A549 (cell line): ENCODE data around the gene METTL16. TPM values are rescaled to one million over a fixed set of nuclear protein-coding genes. Genes with fewer than 3 reads are reported as not detected.

Experiments used
- ATAC-seq, 2 experiments: fragments of 200-7000 bp in 1 of 2; fragments of >200 bp in 1 of 2; cut with Nextera tagmentation in 1 of 2; cut with Tn5 transposase in 1 of 2; 3 replicates each; pipeline versions ENCODE4 v1.8.0 to v1.9.1; 2018 to 2020; ENCODE audit warnings: mild to moderate bottlenecking in 1 of 2, moderate library complexity in 1 of 2
- CTCF ChIA-PET: fragments of 300-600 bp; sonication (Branson Sonifier 250); formaldehyde crosslinking; extraction: SDS; loops from one replicate; lab custom pipeline; 2021; ENCODE audit warnings: antibody characterized with exemption, inconsistent platforms; lab: Yijun Ruan, JAX
- POLR2A ChIA-PET: fragments of 350-600 bp; formaldehyde crosslinking; extraction: SDS; loops from one replicate; lab custom pipeline; 2021; ENCODE audit warnings: antibody characterized with exemption, inconsistent platforms; lab: Yijun Ruan, JAX
- DNase-seq, 2 experiments: peaks; one replicate each; pipeline versions ENCODE4 v3.0.0 to v3.0.0-alpha.2; 2011 to 2016; ENCODE audit warnings: low read depth in 1 of 2, low spot score in 1 of 2
- FAIRE-seq: peaks from 2 replicates; lab custom pipeline; 2011; peaks lifted over from hg19 to GRCh38; lab: Jason Lieb, UNC
- H3K27ac ChIP-seq, 2 experiments: fragments of >200 bp; sonication (Bioruptor Twin); formaldehyde crosslinking; 3 replicates each; pipeline ENCODE4 v1.5.1; 2016 to 2017
- H3K4me1 ChIP-seq: fragments of >200 bp; sonication (Bioruptor Twin); formaldehyde crosslinking; 3 replicates; pipeline ENCODE4 v1.6.1; 2016
- H3K4me2 ChIP-seq: fragments of >200 bp; sonication (Bioruptor Twin); formaldehyde crosslinking; 3 replicates; pipeline ENCODE4 v1.6.1; 2016
- H3K4me3 ChIP-seq: fragments of >200 bp; sonication (Bioruptor Twin); formaldehyde crosslinking; 3 replicates; pipeline ENCODE4 v1.5.1; 2016
- H3K9me3 ChIP-seq: fragments of >200 bp; sonication (Bioruptor Twin); formaldehyde crosslinking; 3 replicates; pipeline ENCODE4 v1.6.1; 2016
- BCL3 ChIP-seq: fragments of >200 bp; sonication (Bioruptor Twin); formaldehyde crosslinking; IDR thresholded peaks from 3 replicates; pipeline ENCODE4 v1.6.1; 2016
- CHD2 ChIP-seq: fragments of 150-350 bp; IDR thresholded peaks from 2 replicates; pipeline ENCODE4 v1.6.1; 2014; ENCODE audit warnings: low read length; ENCODE audit not compliant: partially characterized antibody
- E2F6 ChIP-seq: IDR thresholded peaks from 2 replicates; pipeline ENCODE4 v1.6.1; 2012; ENCODE audit warnings: low read depth, borderline replicate concordance
- EHF ChIP-seq: fragments of 250-450 bp; sonication (Bioruptor Pico); IDR thresholded peaks from 2 replicates; pipeline ENCODE4 v1.5.0; 2020; ENCODE audit warnings: mild to moderate bottlenecking
- EP300 ChIP-seq, 2 experiments: fragments of >200 bp; sonication (Bioruptor Twin); formaldehyde crosslinking; IDR thresholded peaks; 2 replicates in 1 of 2; 3 replicates in 1 of 2; pipeline ENCODE4 v1.6.1; 2016 to 2017
- FOSB ChIP-seq: fragments of 250-450 bp; sonication (Bioruptor Pico); IDR thresholded peaks from 2 replicates; pipeline ENCODE4 v1.5.0; 2020; ENCODE audit warnings: mild to moderate bottlenecking, moderate library complexity
- GATA3 ChIP-seq: IDR thresholded peaks from 2 replicates; pipeline ENCODE4 v1.6.1; 2012; ENCODE audit warnings: borderline replicate concordance
- HEYL ChIP-seq: fragments of 250-450 bp; sonication (Bioruptor Pico); IDR thresholded peaks from 2 replicates; pipeline ENCODE4 v1.8.0; 2021; ENCODE audit warnings: mild to moderate bottlenecking, moderate library complexity
- HOXA7 ChIP-seq: fragments of 250-450 bp; sonication (Bioruptor Pico); IDR thresholded peaks from 2 replicates; pipeline ENCODE4 v1.5.0; 2020; ENCODE audit warnings: mild to moderate bottlenecking, moderate library complexity
- HOXB13 ChIP-seq: fragments of 250-450 bp; sonication (Bioruptor Pico); IDR thresholded peaks from 2 replicates; pipeline ENCODE4 v1.5.0; 2020; ENCODE audit warnings: low read depth, mild to moderate bottlenecking, moderate library complexity
- HOXB5 ChIP-seq: fragments of 250-450 bp; sonication (Bioruptor Pico); IDR thresholded peaks from 2 replicates; pipeline ENCODE4 v1.5.0; 2020; ENCODE audit warnings: mild to moderate bottlenecking, moderate library complexity
- JUN ChIP-seq, 2 experiments: fragments of >200 bp; sonication (Bioruptor Twin); formaldehyde crosslinking; IDR thresholded peaks; 2 replicates in 1 of 2; 3 replicates in 1 of 2; pipeline ENCODE4 v1.6.1; 2016 to 2017
- MYC ChIP-seq: IDR thresholded peaks from 2 replicates; pipeline ENCODE4 v1.6.1; 2012; ENCODE audit warnings: mild to moderate bottlenecking, inconsistent platforms, low read length, improper control_type of control experiment, borderline replicate concordance
- NFE2L2 ChIP-seq: fragments of 150-350 bp; conservative IDR thresholded peaks from 2 replicates; pipeline ENCODE4 v1.6.1; 2014; ENCODE audit warnings: low read length
- PBX3 ChIP-seq: IDR thresholded peaks from 2 replicates; pipeline ENCODE4 v1.6.1; 2012
- POLR2A ChIP-seq: IDR thresholded peaks from 2 replicates; pipeline ENCODE4 v1.6.1; 2012; ENCODE audit warnings: mild to moderate bottlenecking, low read length
- POLR2AphosphoS2 ChIP-seq: conservative IDR thresholded peaks from 2 replicates; pipeline ENCODE4 v1.6.1; 2012; ENCODE audit warnings: low read length, improper control_type of control experiment, inconsistent platforms
- RARB ChIP-seq: fragments of 250-450 bp; sonication (Bioruptor Pico); IDR thresholded peaks from 2 replicates; pipeline ENCODE4 v1.8.0; 2021; ENCODE audit warnings: mild to moderate bottlenecking, moderate library complexity
- RCOR1 ChIP-seq: fragments of 150-350 bp; IDR thresholded peaks from 2 replicates; pipeline ENCODE4 v1.6.1; 2014; ENCODE audit warnings: antibody characterized with exemption, low read length, low read depth
- REST ChIP-seq: fragments of 200-600 bp; sonication (generic); IDR thresholded peaks from 2 replicates; pipeline ENCODE4 v1.6.1; 2016; ENCODE audit warnings: antibody characterized with exemption, mild to moderate bottlenecking, moderate library complexity
- SMC3 ChIP-seq: fragments of >200 bp; sonication (Bioruptor Twin); formaldehyde crosslinking; IDR thresholded peaks from 3 replicates; pipeline ENCODE4 v1.6.1; 2018; ENCODE audit warnings: inconsistent platforms
- SREBF2 ChIP-seq: fragments of 450-650 bp; IDR thresholded peaks from 2 replicates; pipeline ENCODE4 v1.6.1; 2014; ENCODE audit warnings: mild to moderate bottlenecking, moderate library complexity
- TFCP2L1 ChIP-seq: fragments of 250-450 bp; sonication (Bioruptor Pico); IDR thresholded peaks from 2 replicates; pipeline ENCODE4 v1.5.0; 2021; ENCODE audit warnings: mild to moderate bottlenecking
- TP53 ChIP-seq: fragments of 250-450 bp; sonication (Bioruptor Pico); IDR thresholded peaks from 2 replicates; pipeline ENCODE4 v1.5.0; 2021; ENCODE audit warnings: mild to moderate bottlenecking, moderate library complexity
- ZFP36 ChIP-seq: fragments of 450-650 bp; IDR thresholded peaks from 2 replicates; pipeline ENCODE4 v1.6.1; 2014; ENCODE audit warnings: borderline replicate concordance; ENCODE audit not compliant: partially characterized antibody
- ZNF302 ChIP-seq: fragments of 250-450 bp; sonication (Bioruptor Pico); IDR thresholded peaks from 2 replicates; pipeline ENCODE4 v1.9.0; 2021; ENCODE audit warnings: inconsistent platforms, mild to moderate bottlenecking, moderate library complexity
- WGBS: methylation state at CpG from one replicate; pipeline ENCODE4 v1.1.6; 2017; ENCODE audit errors: missing lambda C conversion rate; 5-methylcytosine and 5-hydroxymethylcytosine counted together
- polyA plus RNA-seq, 4 experiments: library from polyadenylated mRNA; depleted of rRNA in 3 of 4; stranded (reverse); fragments of >200 nt; fragmentation: RNase III in 1 of 4; extraction: RNeasy Plus Mini Kit Qiagen cat#74134 plus additional on column Dnase treatment in 1 of 4; gene quantifications; 2 replicates in 3 of 4; 3 replicates in 1 of 4; pipeline ENCODE4 v1.2.3, GENCODE V29; 2011 to 2017

METTL16 gene
- polyA plus RNA-seq, 2 of the 4 experiments (the other 2 are of a cell fraction), result 26.5 to 58.0 TPM

GRCh38 chr17:2394775-2395201 is 116.9 kb downstream of the METTL16 start:
- TF ChIP-seq REST (0 out of 2 replicates have a peak, but pooled peaks have one; percentile 3), MYC (no peak), TP53 (CRISPR knock-in tag) (no peak), HOXB13 (no peak; the same call in 1 of the 2 replicates), ZNF302 (CRISPR knock-in tag) (no peak)
- no peaks in the 10 kb centered on the region for H3K9me3 ChIP-seq
- WGBS, result 92% methylated on average over 8 of the region's 16 CpGs
- FAIRE-seq (no peak), DNase-seq (no peak), ATAC-seq (no peak)
- ChIA-PET POLR2A (no interaction called here), CTCF (interaction anchor here (1.8 to 24.9 kb wide), 2 partner anchors 12 to 16 kb away, joined by 18 to 1099 read pairs; partner anchors contain the start of gene MNT)
- H3K27ac ChIP-seq, result peak overlapping the region; percentile 97 to 99
- H3K4me2 ChIP-seq, result peak overlapping the region; percentile 99
- peaks cover 56% of the 10 kb centered on the region for H3K4me1 ChIP-seq
- peak overlapping the region; percentile 66; the same call in 2 of the 3 replicates for H3K4me3 ChIP-seq

GRCh38 chr17:2393954-2394749 is 117.5 kb downstream of the METTL16 start:
- peaks cover 56% of the 10 kb centered on the region for H3K4me1 ChIP-seq
- no peak for FAIRE-seq

GRCh38 chr17:2393174-2393953 is 118.3 kb downstream of the METTL16 start:
- ChIA-PET CTCF (interaction anchor here (0.6 to 24.9 kb wide), 10 partner anchors 8 to 126 kb away, joined by 3 to 1099 read pairs (median 4); partner anchors contain the start of gene MNT), POLR2A (interaction anchor here (0.6 to 3.5 kb wide), 15 partner anchors 8 to 352 kb away, joined by 3 to 51 read pairs (median 6); partner anchors contain the start of genes MNT, SMG6, SRR and TSR1)
- no peaks in the 10 kb centered on the region for H3K9me3 ChIP-seq
- under 1% methylated on average over 35 of the region's 99 CpGs for WGBS
- peak overlapping the region; percentile 99 for H3K4me2 ChIP-seq
- DNase-seq (peak; percentile 81 to 94), ATAC-seq (peak; percentile 16), FAIRE-seq (no peak)
- H3K27ac ChIP-seq, result peak overlapping the region; percentile 97 to 99
- H3K4me3 ChIP-seq, result peak overlapping the region; percentile 66
- peaks cover 51% of the 10 kb centered on the region for H3K4me1 ChIP-seq
- TF ChIP-seq TP53 (CRISPR knock-in tag) (peak; percentile 96), GATA3 (no peak; the same call in 1 of the 2 replicates), HEYL (CRISPR knock-in tag) (no peak), ZFP36 (no peak), CHD2 (no peak), HOXB5 (CRISPR knock-in tag) (peak; percentile 83), RCOR1 (no peak; the same call in 1 of the 2 replicates), BCL3 (no peak; the same call in 2 of the 3 replicates), SREBF2 (no peak), NFE2L2 (no peak), PBX3 (no peak), SMC3 (no peak)

More at GRCh38 chr17:2393954-2394749, 117.5 kb downstream of the METTL16 start:
- Histone ChIP-seq H3K27ac (peak overlapping the region; percentile 97 to 99), H3K9me3 (no peaks in the 10 kb centered on the region), H3K4me3 (peak overlapping the region; percentile 66), H3K4me2 (peak overlapping the region; percentile 99)
- TF ChIP-seq ZNF302 (CRISPR knock-in tag) (no peak), EHF (CRISPR knock-in tag) (no peak), TFCP2L1 (CRISPR knock-in tag) (peak; percentile 91; the same call in 1 of the 2 replicates), POLR2A (peak; percentile 1; the same call in 1 of the 2 replicates), FOSB (CRISPR knock-in tag) (peak; percentile 75), MYC (no peak), RARB (CRISPR knock-in tag) (peak; percentile 29; the same call in 1 of the 2 replicates), EP300 (IDR thresholded peaks at IDR 0.05) (0 out of 5 replicates have a peak, but pooled peaks of 1 of the 2 experiments have one; percentile 4), E2F6 (no peak), JUN (IDR thresholded peaks at IDR 0.05) (peak in 1 of 2 experiments; percentile 33; a peak in 1 of 5 replicates), POLR2AphosphoS2 (peak; percentile 88), HOXB5 (CRISPR knock-in tag) (no peak), HOXA7 (CRISPR knock-in tag) (0 out of 2 replicates have a peak, but pooled peaks have one; percentile 63)
- ATAC-seq (no peak; a peak in 2 of 6 replicates), DNase-seq (no peak)
- ChIA-PET POLR2A (interaction anchor here (0.8 to 3.5 kb wide), 8 partner anchors 8 to 91 kb away, joined by 4 to 51 read pairs (median 16); partner anchors contain the start of genes MNT, SMG6, SRR and TSR1), CTCF (interaction anchor here (0.6 to 24.9 kb wide), 7 partner anchors 11 to 57 kb away, joined by 3 to 1099 read pairs (median 6); partner anchors contain the start of gene MNT)
- WGBS, result 51% methylated on average over 14 of the region's 53 CpGs
